NCI-H1930 (cell line): ENCODE data around the gene PRPSAP1.

ENCODE experiments used
- DNase-seq, 2 experiments: peaks; one replicate each; lab custom pipeline; 2025; lab: John Stamatoyannopoulos, UW

The PRPSAP1 gene

DNA sequence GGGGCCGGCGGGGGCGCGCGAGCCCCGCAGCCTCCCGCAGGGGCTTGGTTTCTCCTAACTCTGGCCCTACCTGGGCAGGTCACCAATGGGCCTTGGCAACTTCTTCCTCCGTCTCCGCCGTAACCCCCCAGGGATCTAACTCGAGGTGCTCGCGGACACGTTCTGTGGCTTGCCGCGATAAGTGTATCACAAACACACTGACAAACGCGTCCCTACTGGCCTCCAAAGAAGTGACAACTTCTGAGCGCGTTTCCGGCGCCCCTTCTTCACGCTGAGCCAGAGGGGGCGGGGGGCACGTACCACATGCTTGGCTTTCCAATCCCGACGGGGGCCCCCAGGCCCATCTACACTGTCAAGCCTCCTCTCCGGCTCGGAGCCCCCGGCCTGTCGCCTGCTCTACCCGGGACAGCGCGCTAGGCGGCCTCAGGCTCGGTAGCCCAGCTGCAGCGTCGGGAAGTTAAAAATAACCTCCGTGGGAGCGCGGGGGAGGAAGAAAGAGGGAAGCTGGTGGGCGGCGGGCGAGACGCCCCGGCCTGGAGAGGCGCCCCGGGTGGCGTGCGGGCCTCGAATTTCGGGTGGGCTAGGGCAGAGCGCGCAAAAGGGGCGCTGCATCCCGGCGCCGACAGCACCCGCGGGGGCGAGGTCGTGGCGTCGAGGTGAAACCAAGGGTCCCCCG lies 30.0 kb upstream of the PRPSAP1 start:
- DNase-seq, result no peak

GRCh38 chr17:76382803-76383545 lies 29.3 kb upstream of the PRPSAP1 start:
- no peak for DNase-seq

- no peak for DNase-seq
Observed at GRCh38 chr17:76382351-76382802, 28.7 kb upstream of the PRPSAP1 start.

GRCh38 chr17:76381633-76382350 lies 28.1 kb upstream of the PRPSAP1 start:
- DNase-seq, result no peak

- no peak for DNase-seq
Observed at GRCh38 chr17:76379646-76380376, 26.1 kb upstream of the PRPSAP1 start.

GRCh38 chr17:76379275-76379641 lies 25.5 kb upstream of the PRPSAP1 start:
- no peak for DNase-seq

- DNase-seq, result no peak
Observed at GRCh38 chr17:76378548-76379274, 25.0 kb upstream of the PRPSAP1 start.

- DNase-seq, result no peak
Observed at GRCh38 chr17:76376318-76377133, 22.8 kb upstream of the PRPSAP1 start.

DNA sequence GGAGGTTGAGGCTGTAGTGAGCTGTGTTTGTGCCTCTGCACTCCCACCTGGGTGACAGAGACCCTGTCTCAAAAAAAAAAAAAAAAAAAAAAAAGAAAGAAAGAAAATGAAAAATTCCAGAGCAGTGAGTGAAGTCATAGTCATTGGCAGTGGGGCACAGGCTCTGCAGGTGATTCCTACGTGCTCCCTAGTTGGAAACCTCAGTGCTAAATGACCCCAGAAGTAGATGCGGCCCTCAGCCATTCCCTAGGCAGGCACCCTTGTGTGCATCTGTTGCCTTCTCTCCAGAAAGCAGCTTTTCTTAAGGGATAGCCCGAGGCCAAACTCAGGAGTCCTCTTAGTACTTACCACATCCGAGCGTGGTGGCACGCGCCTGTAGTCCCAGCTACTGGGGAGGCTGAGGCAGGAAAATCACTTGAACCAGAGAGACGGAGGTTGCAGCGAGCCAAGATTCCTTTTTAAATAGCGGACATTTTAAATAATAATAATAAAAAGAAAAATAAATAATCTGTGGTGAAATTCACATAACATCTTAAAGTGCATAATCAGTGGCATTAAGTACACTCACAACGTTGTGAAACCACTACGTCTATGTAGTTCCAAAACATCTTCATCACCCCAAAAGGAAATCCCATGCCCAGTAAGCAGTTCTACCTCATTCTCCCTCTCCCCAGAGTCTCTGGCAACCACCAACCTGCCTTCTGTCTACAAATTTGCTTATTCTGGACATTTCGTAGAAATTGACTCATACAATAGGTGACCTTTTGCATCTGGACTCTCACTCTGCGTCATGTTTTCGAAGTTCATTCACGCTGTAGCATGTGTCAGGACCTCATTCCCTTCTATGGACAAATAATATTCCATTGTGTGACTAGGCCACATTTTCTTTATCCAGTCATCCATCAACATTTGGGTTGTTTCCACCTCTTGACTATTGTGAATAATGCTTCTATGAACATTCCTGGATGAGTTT lies 18.2 kb upstream of the PRPSAP1 start:
- no peak for DNase-seq

GRCh38 chr17:76370261-76370993 lies 16.7 kb upstream of the PRPSAP1 start:
- no peak for DNase-seq

GRCh38 chr17:76369804-76370203 lies 16.1 kb upstream of the PRPSAP1 start:
- no peak for DNase-seq

DNA sequence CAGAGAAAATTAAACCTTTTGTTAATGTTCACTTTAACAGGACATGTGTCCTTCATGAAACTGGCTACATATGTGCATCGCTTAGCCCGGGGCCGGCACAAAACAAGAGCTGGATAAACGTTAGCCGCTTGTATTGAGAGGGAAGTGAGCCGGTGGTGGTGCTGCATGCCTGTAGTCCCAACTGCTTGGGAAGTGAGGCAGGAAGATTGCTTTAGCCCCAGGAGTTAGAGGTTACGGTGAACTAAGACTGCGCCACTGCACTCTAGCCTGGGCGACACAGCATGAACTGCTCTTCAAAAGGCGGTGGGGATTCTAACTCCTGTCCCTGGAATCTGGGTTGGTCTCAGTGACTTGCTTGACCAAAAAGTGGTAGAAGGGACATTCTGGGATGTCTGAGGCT lies 15.7 kb upstream of the PRPSAP1 start:
- DNase-seq, result no peak

DNA sequence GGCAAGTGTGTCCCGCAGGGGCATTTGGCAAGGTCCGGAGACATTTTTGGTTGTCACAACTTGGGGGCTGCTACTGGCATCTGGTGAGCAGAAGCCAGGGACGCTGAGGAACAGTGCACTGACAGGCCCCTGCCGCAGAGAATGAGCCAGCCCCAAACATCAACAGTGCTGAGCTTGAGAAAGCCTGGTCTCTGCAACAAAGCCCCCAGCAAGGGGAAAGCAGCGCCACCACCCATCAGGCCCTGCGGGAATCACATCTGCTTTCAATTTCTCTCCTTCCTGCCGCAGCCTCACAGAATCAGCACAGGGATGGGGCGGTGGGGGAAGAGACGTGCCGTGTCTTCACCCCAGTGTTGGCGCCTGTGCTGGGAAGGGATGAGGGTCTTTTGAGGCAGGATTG lies 14.8 kb upstream of the PRPSAP1 start:
- DNase-seq, result no peak

- no peak for DNase-seq
Observed at GRCh38 chr17:76367642-76368041, 13.9 kb upstream of the PRPSAP1 start.

- DNase-seq, result no peak
Observed at GRCh38 chr17:76366247-76366646, 12.5 kb upstream of the PRPSAP1 start.

GRCh38 chr17:76365256-76365903 lies 11.7 kb upstream of the PRPSAP1 start:
- no peak for DNase-seq

DNA sequence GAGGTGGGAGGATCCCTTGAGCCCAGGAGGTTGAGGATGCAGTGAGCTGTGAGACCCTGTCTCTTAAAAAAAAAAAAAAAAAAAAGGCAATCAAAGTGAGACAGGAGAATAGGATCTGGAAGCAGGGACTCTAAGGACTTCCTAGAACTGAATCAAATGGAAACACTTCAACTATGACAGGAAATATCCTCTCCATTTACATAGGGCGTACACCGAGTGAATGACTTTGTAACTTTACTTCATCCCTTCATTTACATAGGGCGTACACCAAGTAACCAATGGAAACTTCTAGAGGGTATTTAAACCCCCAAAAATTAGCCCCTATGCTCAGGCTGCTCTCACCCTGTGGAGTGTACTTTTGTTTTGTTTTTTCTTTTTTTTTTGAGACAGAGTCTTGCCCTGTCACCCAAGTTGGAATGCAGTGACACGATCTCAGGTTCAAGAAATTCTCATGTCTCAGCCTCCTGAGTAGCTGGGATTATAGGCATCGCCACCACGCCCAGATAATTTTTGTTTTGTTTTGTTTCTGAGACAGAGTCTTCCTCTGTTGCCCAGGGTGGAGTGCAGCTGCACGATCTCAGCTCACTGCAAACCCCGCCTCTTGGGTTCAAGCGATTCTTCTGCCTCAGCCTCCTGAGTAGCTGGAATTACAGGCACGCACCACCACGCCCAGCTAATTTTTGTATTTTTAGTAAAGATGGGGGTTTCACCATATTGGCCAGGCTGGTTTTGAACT lies 9.6 kb upstream of the PRPSAP1 start:
- no peak for DNase-seq

- DNase-seq, result no peak
Observed at GRCh38 chr17:76360461-76360860, 6.7 kb upstream of the PRPSAP1 start.
